Measurements from ENCODE around the gene RNU6-1.

RNU6-1 gene

DNA sequence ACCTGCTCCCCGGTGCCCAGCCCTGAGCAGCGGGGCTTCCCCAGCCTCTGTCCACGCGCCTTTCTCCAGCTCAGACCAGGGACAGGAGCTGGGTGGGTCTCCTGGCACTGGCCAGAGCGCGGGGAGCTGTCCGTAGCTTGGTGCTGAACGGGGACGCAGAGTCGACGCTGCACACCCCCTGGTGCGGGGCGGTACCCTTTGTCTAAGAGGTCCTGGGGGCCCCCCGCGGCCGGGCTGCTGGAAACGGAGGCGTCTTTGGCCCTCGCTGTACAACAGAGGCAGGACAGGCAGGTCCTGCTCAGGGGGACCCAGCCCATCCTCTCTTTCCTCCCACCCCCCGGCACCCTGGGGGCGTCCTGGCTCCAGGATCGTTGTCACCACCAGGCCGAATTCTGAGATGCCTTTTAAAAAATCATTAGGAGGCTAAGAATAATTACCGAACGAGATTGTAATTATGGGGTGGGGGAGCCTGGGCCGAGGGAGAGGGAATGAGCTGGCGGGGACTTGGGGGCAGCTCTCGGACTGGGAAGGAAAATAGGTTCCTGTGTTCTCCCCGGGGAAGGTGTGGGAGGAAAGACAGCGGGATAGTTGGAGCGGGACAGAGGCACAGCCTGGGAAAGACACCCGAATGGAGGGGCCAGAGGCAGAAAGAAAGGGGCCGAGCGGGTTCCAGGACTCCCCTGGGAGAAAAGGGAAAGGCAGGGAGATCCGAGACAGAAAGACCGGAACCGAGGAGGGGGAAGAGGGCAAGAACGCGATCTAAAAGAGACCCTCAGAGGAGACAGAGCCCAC, 18.7 kb downstream of the RNU6-1 start:
- DNase-seq (ENCODE audit: low spot score) = peak; percentile 98

DNA sequence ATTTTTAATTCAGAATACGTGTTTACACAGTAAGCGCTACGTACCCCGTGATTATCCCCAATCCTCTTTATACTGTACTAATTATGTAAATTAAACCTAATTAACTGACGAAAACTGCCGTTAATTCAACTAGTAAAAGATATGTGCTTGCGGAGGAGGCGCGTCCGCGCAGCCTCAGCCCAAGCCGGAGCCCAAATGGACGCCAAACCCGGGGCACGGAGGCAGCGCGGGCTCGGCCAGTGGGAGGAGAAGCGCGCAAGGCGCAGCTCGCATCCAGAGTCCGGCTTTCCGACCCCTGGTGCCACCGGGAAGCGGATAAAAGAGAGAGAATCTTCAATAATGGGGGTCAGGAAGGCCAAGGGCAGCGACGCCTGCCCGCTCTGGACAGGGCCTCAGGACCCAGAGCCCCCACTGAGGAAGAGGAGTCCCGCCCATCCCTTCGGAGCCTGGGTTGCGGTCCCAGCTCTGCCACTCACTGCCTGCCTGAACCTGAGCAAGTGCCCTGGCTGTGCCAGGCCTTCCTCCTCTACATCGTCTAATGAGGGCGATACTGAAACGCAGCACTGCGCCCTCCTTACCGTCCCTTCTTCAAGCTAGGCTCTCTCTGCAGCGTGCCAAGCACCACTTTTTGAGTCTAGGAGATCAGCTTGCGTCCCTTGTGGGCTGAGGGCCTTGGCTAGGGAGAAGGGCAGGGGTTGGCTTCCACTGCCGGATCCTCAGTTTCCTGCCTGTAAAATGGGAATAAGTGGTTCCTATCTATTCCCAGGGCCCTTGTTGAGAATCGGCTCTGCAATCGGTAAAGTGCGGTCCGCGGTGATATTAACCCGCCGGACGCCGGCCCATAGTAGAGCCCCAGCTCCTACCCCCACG, 19.5 kb downstream of the RNU6-1 start:
- DNase-seq (ENCODE audit: low spot score) = peak; percentile 26

DNA sequence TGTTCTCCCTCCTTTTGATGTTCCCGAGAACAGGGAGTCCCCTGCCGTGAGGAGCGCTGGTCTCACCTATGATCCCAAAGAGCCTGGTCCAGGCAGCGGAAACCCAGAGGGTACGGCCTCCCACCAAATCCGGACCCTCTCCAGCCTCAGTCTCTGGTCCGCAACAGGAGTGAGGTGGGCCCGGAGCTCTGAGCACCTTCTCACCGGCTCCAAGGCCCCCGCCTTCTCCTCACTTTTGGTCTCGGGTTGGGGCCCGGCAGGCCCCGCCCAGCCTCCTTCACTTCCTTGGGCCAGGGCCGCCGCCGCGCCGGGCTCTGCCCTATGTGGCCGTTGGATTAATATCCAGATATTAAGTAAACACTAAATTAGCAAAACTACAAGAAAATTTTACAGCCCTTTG, 20.2 kb downstream of the RNU6-1 start:
- no peak for DNase-seq (ENCODE audit: low spot score)

DNA sequence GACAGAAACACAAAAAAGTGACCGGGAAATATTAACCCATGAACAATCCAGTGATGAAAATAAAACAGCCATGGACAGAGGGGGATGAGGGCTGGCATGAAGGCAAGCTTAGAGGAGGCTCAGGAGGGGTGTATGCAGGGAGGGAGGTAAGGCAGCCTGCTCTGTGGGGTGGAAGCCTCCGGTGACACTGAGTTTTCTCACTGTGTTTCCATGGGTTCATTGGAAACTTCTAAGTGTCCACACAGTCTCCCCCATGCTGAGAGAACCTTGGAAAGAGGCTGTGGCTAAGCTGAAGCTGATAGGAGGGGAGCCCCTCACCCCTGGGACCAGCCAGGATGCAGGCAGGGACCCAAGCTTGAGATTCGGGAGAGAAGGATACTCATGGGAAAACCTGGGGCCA, 21.4 kb downstream of the RNU6-1 start:
- DNase-seq (ENCODE audit: low spot score) = no peak

DNA sequence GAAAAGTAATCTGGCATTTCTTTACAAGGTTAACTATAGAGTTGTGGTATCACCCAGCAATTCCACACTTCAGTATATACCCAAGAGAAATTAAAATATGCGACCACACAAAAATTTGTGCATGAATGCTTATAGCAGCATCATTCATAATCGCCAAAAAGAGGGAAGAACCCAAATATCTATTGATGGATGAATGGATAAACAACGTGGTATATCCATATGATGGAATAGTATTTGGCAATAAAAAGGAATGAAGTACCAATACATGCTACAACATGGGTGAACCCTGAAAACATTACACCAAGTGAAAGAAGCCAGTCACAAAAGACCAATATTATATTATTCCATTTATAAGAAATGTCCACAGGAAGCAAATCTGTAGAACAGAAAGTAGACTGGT, 23.2 kb downstream of the RNU6-1 start:
- no peak for DNase-seq (ENCODE audit: low spot score)

DNA sequence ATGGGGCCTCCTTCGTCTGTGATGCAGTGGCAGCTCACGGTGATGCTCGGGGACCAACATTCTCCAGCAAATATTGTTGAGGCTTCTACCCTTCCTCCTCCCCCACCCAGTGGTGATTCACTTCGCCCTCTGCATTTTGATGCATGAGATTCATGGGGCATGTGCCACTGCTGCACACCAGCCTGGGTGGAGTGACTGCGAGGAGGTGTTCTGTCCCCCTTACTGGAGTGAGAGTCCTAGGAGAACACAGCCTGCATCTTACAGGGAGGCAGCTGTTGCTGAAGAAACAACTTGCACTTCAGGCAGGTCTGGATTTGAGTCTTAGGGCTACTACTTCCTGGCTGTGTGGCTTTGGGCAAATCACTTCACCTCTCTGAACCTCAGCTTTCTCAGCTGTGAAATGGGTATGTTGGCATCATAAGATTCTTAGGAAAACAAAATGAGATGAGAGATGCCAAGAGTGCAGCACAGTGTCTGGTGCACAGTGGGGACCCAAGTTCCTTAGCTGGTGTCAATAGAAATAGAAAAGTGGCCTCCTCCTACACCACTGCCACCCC, 24.7 kb downstream of the RNU6-1 start:
- DNase-seq (ENCODE audit: low spot score) = no peak

DNA sequence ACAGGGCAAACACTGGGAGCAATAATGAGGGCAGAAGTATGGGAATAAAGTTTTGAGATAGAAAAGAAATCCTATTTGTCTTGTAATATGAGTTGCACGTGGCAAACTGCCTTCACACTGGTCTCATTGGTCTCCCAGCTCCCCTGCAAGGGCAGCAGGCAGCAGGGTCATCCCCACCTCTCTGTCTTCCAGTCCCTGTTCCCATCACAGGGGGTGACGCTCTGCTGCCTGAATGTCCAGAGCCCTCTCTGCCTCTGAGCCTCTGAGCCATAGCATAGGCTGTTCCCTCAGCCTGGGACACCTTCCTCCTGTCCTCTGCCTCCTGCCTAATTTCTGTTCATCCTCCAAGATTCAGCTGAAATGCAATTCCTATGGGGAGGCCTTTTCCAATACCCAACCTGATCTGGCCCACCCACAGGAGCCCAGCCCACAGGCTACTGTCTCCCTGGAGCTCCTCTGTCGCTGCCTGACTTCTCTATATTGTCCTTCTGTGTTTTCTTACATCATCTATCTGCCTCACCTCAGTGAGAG, 26.7 kb downstream of the RNU6-1 start:
- no peak for DNase-seq (ENCODE audit: low spot score)

DNA sequence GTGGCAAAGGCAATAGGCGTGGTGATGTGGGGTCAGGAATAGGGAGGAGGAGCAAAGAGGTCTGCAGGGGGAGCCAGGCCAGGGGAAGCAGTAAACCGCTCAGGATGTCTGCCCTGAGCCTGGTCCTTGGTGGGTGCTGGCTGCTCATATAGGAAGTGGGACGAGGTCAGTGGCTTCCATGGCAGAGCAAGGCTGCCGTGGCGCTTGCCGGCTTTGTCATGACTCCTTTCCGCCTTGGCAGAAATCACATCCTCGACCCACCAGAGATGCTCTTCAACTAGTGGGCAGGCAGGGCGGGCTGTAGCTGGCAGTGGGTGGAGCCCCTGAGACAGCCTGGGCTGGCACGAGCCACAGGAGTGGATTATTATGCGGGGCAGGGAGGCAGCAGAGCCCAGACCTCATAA, 27.6 kb downstream of the RNU6-1 start:
- DNase-seq (ENCODE audit: low spot score) = no peak

DNA sequence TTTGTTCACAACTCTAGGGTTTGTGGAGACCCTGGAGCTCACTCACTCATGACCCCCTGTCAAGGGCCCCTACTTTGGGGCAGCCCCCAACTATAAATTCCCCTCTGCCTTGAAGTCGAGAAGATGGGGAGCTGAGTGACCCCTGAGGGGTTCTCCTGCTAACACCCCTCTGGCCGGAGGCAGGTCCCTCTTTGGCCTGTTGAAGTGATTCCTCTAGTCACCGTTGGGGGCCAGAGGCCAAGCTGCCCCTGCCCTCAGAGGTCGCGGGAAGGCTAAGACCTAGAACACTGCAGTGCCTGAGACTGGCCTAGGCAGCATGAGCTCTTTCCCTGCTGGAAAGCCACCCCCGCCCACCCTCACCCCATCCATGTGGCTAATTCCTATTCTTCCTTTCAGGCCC, 30.0 kb downstream of the RNU6-1 start:
- DNase-seq (ENCODE audit: low spot score) = no peak

DNA sequence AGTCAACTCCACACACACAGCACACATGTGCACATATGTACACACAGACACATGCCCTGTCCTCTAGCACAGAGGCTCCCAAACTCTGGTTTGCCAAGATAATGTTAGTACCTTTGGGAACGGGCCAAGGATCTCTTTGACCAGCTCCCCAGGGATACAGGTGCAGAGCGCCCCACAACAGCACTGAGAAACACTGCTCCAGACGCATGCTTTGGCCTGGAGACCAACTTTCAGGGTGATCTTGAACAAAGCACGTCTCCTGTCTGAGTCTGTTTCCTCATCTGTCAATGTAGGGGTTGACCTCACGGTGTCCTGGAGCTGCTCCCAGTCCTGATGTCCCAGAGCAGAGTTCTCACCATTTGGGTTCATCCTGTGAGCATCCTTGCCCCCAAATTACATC, 30.4 kb downstream of the RNU6-1 start:
- no peak for DNase-seq (ENCODE audit: low spot score)

DNA sequence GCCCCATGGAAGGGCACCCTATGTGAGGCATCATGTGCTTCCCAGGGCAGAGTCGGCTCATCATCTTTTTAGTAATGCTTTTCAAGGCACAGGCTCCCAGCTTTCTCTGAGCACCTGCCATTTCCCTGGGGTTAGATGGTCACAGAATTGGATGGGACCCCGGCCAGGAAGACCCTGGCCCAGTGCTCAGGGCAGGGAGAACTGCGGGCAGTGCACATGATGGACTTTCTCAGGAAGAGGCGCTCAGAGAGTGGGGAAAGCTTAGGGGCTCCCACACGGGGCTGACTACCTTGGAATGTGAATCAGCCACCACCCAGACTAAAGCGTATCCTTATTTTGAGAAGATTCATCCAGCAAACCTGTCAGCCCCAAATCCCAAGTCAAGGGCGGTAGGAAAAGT, 31.0 kb downstream of the RNU6-1 start:
- DNase-seq (ENCODE audit: low spot score) = no peak

DNA sequence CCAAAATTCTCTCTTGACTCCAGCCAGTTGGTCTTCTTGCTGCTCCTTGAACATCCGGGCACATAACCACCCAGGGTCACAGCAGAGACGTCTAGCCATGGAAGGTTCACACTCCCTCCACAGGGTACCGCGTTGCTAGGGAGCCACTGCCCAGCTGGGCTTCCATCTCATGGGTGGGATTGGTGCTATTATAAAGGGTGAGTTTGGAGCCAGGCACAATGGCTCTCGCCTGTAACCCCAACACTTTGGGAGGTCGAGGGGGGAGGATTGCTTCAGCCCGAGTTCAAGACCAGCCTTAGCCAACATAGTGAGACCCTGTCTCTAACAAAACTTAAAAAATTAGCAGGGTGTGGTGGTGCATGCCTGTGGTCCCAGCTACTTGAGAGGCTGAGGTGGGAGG, 32.0 kb downstream of the RNU6-1 start:
- no peak for DNase-seq (ENCODE audit: low spot score)

DNA sequence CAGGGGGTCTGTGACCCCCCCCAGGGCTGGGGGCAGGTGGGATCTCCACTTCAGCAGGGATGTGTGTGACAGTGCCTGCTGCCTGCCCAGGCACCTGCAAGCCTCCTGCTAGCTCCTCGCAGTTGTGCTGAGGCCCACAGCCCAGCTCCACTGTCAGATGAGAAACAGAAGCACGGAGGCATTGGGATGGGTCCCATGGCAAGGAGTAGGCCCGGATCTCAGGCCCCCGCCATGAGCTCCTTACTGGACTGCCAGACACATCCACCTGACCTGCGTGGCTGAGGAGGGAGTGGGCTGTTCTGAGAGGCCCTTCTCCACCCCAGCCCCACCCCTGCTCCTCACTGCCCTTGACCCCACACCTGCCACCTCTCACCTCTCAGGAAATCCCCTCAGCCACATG, 32.7 kb downstream of the RNU6-1 start:
- DNase-seq (ENCODE audit: low spot score) = no peak

DNA sequence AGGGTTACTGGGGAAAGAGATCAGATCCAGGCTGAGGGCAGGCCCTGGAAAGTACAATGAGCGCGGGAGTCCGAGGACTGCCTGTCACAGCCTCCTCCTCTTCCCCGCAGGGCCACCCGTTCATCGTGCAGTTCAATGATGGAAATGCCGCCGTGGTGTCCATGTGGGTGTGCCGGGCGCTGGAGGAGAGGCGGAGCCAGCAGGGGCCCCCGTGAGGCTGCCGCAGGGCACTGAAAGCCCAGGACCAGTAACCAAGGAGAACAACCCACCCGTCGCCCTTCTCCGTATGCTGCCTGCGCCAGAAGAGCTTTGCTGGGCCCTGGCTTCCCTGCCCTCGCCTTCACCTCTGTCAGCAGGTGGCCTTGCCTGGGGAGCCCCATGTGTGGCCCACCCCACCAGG, 33.3 kb downstream of the RNU6-1 start:
- no peak for DNase-seq (ENCODE audit: low spot score)

DNA sequence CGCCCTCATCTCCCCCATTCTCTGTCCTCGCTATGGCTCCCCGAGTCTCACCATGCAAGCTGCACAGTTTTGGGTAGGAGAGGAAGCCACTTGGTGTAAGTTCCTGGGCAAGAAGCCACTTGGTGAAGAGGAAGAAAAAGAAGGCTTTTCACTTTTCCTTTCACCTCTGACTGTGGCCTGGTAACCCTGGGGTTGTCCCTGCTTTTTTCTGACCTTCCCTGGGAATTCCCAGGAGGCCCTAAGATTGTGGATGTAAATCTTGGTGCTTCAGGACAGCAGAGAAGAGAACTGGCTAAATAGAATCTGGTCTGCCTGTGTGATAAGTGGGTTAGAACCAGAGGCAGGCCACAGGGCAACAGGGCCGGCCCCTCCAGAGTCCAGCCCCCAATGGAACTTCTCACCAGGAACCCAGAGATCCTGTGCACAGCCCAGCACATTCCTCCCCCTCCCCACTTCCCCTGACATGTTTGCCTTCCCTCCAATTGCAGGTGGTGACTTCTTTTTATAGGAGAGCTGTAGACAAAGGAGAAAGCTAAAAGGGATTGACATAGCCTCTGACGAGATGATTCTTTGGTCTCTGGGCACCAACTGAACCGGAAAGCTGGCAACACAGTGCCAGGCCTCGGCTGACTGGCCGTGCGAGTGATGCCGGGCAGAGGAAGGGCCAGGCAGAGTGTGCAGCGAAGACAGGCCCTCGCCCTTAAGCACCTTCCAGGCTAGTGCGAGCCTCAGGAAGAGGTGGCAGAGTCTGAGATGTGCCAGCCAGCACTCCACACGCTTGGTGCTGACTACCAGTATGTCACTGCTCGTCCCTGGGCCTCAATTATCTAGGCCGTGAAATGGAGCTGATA, 34.0 kb downstream of the RNU6-1 start:
- no peak for DNase-seq (ENCODE audit: low spot score)

DNA sequence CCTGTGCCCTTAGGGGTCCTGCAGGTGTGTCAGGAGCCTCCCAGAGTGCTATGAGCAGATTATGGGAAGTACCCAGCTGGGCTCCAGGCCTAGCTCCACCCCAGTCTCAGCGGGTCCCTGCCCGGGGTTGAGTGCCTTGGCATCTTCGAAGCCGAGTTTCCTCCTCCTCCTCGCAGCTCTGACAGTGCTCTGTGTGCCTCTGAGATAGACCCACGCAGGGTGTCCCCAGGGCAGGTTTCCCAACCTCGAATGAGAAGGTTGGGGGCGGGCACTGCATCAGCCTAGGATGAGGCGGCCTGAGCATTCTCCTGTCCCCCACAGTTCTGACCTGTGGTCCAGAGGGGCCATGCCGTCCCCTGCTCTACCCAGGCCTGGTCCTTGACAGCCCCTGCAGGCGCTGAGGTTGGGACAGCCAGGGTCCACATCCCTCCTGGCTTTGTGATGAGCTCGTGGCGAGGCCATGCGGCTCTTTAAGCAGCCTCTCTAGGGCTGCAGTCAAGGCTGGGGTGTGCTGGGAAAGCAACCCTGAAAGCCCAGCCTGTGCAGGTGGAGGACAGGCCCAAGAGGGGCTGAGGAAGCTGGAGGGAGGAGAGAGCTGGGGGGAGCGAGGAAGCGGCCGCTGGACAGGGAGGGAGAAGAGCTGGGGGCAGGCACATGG, 34.7 kb downstream of the RNU6-1 start:
- DNase-seq (ENCODE audit: low spot score) = no peak

DNA sequence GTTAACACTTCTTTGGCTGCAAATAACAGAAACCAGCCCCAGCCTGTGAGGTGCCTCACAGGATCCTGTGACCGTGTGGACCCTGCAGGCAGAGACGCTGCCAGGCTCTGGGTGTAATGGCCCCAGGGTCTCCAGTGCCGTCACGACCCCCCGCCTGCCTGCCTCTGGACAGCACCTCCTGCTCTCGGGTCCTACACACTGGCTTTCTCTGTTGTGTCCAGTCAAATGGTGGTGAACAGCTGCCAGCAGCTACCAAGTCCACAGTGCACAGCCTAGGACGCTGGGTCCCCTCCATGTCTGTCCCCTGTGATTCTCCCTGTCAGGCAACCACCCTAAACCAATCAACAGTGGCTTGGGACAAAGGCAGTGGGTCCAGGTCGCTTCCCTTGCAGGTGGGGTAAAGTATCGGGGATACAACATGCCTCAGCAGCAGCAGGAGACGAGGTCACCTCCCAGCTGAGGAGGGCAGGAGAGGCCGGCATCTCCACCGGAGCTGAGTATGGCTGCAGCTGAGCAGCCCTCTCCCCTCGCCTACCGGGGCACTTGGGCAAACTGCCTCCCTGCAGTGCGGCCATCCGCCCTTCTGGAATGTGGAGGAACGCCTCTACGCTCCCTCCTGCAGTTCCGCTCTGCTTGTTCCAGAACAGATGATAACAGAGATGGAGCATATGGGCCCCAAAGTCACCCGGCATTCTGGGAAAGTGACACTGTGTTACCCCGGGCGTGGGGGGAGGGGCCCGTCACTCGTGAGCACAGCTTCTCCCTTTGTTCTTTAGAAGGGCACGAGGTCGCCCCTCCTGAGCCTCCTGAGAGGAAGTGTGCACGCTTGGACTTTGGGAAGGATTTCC, 35.6 kb downstream of the RNU6-1 start:
- DNase-seq (ENCODE audit: low spot score) = no peak

DNA sequence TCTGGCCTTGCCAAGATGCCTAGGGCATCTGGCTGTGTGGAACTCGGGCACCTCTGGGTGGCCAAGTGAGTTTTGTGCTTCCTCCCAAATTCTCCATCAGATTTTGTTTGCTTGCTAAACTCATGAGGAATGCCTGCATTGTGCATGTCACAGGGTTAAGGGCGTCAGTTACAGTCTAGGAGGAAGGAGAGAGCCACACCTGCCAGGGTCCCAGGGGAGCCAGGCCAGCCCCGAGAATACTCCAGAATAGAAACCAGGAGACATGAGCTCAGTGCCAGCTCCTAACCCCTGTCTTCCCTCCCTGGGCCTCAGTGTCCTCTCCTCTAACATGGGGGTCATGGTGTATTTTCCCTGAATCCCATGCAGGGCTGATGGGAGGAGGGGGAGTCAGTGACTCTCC, 36.5 kb downstream of the RNU6-1 start:
- DNase-seq (ENCODE audit: low spot score) = no peak

DNA sequence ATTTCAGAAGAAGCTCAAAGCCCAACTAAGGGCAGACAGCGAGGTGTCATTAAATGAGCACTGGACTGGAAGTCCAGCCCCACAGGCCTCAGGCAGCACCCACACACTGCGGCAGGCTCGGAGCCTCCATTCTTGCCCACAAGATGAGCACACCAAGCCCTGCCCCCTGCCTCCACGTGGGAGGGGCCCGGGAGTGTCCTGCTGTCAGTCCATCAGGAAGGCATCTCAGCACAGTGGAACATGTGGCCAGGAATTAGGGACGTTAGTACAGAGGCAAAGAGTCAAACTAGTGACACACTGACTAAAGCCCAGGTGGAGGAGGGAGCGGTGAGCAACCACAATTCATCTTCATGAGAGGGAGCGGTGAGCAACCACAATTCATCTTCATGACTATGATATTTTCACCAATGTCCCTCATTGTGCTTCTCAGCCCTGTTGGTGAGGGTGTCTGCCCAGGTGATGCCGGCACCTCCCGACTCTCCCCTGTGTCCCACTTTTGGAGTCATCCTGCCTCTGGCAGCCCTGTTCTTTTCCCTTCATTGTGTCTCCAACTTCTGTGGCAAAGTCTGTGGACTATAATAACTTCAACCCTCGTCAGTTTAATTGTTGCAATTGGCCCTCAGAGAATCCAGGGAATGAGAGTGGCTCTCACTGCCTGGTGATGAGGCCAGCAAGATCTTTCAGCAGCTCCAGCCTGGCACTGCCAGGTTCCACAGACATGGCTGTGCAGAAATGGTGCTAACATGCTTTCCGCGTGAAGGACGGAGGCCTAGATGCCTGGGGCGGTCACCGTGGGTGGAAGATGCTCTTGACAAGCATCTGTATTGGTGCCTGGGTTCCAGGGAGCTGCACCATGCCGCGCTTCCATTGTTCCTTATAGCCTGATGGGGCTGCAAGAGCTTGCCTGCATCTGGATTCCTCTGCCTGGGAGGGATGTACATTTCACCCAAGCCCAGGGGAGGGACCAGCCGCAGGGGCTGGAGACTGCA, 37.6 kb downstream of the RNU6-1 start:
- no peak for DNase-seq (ENCODE audit: low spot score)

All from HuH-7.5 (cell line).